ENCODE results near the gene MYLK.

Gene MYLK

GRCh38 chr3:123818921-123819429, 65.2 kb downstream of the MYLK start:
- DNase-seq = no peak

DNA sequence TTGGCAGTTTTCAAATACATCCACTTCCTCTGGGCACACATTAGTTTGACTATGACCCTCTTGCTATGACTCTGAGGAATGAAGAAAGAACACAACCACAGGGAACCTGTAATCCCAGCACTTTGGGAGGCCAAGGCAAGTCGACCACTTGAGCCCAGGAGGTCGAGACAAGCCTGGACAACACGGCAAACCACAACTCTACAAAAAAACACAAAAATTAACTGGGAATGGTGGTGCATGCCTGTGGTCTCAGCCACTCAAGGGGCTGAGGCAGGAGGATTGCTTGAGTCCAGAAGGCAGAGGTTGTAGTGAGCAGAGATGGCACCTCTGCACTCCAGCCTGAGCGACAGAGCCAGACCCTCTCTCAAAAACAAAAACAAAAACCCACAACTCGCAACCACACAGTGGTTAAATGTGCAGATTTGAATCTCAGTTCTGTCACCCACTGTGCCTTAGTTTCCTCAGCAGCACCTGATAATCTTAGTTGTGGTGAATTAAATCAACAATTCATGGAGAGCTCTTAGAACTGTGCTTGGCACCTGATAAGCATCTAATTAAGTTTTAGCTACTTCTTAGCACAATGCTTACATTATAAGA, 65.7 kb downstream of the MYLK start:
- no peak for DNase-seq

GRCh38 chr3:123817413-123817812, 66.7 kb downstream of the MYLK start:
- DNase-seq = no peak

DNA sequence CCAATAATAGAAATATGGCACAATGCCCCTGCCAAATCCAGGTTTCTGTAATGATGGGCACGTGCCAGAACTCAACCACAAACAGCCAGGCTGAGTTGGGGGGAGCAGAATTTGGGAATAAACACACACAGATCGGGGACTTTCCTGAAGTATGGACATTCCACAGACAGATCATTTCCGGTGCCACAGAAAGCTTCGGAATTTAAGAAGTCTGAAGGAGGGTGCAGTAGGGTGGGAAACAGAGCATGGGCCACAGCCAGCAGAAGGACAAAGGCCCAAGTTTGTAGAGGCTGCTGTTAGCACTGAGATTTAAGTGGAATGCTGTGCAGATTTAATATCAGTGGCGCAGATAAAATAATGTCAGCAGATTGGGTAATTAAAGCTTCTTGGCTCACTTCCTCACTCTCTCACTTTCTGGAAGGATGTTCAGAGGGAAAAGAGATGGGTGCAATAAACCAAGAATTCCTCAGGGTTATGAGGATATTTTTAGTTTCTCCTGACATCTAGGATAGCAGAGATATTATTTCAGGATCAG, 67.4 kb downstream of the MYLK start:
- no peak for DNase-seq

DNA sequence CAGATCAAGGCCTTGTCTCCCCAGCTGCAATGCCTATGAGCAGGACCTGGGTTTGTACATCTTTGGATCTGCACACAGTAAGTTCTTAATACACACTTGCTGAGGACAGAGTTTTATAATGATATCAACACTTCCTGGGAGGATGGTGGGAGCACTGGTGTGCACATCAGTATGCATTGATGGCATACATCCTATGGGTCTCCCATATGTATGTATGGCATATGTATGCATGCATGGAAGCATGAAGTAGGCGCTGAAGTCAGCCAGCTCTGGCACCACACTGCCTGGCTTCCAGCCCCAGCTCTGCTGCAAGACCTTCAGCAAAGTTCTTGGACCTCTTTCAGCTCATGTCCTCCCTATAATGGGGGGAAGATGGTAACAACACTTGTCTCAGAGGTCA, 68.2 kb downstream of the MYLK start:
- DNase-seq = no peak

DNA sequence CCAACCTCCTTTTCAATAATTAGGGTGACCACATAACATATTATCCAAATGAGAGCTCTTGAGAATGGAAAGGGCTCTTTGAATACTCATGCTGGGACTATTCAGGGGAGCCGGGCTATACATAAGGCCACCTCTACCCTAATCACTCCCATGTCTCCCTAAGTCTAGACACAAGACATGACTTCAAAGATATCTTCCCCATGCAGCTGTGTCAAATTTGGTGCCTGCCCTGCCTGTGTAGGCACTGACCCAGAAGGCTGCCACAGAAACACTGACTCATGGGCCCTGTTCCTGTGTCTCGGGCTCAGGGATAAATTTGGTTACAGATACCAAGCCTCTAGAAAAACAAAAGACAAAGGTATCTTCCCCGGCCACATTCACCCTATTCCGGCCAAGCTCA, 70.3 kb downstream of the MYLK start:
- DNase-seq = no peak

GRCh38 chr3:123809597-123809996, 74.5 kb downstream of the MYLK start:
- no peak for DNase-seq

DNA sequence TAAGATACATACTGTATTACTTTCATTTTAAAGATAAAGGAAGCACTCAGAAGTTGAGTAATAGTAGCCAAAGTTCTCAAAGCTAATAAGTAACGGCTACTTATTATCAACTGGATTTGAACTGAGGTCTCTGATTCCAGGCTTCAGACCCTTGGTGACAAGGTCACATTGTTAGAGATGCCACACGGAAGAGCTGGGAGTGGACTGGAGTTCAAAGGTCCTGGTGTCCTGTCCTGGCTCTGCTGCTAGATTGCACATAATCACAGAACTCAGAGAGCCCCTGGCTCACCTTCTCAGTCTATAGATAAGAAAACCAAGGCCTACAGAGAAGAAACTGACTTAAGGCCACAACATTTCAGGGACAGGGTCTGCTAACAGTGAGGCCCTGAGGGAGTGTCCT, 75.3 kb downstream of the MYLK start:
- no peak for DNase-seq

DNA sequence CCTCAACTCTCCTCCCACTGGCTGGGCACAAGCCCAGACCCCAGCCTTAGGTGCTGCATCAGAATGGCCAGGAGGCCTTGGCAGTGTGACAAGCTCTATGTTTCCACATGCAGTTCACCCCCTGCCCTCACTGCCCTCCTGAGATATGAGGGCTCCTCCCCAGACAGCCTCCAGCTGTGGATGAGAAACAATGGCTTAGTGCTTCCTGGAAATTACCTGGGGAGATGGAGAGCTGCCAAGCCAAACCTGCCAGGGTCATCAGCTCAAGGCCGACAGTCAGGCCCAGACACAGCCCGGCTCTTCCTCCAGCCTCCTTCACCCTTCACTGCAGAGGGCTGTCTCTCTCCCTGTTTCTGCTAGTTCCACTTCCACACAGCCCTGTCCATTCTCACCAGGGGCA, 76.3 kb downstream of the MYLK start:
- DNase-seq = no peak

- no peak for DNase-seq
Observed at GRCh38 chr3:123805504-123805903, 78.6 kb downstream of the MYLK start.

DNA sequence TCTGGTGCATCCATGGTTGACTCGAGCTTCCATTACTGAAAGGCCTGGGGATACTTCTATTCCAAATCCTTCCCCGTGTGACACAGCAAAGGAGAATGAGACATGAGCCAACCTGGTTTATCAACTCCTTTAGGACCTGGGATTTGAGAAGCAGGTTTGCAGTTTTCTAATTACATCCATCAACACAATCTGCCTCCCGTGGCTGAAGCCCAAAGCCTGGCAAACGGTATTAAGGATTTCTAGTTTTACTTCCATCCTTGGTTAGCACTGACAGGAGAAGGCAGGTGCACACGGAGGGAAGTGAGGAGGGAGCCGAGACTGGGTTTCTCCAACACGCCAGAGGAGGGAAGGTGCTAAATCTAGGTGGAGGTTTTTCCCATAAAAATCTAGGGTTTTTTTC, 79.0 kb downstream of the MYLK start:
- no peak for DNase-seq

DNA sequence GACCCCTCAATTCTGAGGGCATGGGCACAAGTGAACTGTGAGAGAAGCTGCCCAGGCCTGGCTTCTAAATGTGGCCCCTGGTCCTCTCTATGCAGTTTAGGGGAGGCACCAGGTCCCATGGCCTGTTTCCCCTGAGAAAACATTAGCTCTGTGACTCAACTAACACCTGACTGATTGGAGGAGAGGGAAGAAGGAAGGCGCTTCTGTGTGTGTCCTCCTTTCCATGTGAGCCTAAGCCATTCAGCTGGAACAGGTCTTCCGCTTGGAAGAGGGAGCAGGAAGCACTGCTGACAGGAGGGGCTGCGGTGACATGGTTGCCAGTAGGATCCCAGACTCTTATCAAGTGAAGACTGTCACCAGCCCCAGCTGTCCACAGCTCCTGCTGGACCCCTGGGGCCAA, 79.5 kb downstream of the MYLK start:
- DNase-seq = no peak

DNA sequence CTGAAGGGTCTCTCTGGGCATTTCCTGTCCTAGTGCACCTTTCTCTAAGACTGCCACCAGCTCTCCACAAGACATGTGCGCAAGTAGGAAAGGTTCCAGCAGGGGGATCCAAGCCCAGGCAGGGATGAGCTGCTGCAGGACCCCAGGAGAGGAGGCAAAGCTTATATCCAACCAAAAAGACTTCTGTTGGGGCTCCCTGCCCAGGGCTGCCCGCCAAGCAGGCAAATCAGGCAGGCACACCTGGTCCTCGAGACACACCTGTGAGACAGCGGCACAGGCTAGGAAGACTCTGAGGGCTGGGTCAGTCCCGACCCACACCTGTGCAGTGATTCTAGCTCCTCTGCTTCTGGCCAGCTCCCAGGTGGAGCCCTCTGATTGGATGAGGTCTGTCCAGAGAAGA, 80.6 kb downstream of the MYLK start:
- no peak for DNase-seq

DNA sequence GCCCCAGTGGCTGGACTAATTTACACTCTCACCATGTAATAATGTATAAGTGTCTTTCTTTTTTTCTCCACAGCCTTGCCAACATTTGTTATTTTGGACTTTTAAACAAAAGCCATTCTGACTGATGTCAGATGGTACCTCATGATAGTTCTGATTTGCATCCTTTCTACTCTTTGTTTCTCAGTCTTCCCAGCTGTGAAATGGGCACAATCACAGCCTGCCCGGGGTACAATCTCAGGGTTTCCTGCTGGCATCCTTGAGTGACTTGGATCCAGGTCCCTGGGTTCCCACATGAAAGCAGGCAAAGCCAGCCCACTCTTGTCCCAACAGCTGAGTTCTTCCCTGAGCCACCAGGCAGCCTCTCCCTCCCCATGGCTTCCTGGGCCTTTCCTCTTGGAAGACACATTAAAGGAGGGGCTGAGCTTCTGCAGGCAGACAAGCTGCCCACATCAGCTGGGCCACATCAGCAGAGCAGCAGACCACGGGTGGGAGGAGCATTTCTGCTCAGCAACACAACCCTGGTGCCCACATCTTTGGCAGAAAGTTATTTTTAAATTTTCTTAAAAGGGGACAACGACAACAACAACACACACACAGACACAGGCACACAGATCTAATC, 82.0 kb downstream of the MYLK start:
- no peak for DNase-seq

DNA sequence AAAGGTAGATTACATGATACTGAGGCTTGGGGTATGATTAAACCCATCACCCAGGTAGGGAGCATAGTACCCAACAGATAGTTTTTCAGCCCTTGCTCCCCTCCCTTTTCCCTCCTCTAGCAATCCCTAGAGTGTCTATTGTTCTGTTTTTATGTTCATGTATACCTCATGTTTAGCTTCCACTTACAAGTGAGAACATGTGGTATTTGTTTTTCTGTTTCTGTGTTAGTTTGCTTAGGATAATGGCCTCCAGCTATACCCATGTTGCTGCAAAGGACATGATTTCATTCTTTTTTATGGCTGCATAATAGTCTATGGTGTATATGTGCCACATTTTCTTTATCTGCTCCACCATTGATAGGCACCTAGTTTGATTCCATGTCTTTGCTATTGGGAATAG, 82.7 kb downstream of the MYLK start:
- no peak for DNase-seq

GRCh38 chr3:123800362-123800682, 83.8 kb downstream of the MYLK start:
- DNase-seq = no peak

- no peak for DNase-seq
Observed at GRCh38 chr3:123799544-123800361, 84.4 kb downstream of the MYLK start.

- DNase-seq = no peak
Observed at GRCh38 chr3:123798550-123798949, 85.6 kb downstream of the MYLK start.

DNA sequence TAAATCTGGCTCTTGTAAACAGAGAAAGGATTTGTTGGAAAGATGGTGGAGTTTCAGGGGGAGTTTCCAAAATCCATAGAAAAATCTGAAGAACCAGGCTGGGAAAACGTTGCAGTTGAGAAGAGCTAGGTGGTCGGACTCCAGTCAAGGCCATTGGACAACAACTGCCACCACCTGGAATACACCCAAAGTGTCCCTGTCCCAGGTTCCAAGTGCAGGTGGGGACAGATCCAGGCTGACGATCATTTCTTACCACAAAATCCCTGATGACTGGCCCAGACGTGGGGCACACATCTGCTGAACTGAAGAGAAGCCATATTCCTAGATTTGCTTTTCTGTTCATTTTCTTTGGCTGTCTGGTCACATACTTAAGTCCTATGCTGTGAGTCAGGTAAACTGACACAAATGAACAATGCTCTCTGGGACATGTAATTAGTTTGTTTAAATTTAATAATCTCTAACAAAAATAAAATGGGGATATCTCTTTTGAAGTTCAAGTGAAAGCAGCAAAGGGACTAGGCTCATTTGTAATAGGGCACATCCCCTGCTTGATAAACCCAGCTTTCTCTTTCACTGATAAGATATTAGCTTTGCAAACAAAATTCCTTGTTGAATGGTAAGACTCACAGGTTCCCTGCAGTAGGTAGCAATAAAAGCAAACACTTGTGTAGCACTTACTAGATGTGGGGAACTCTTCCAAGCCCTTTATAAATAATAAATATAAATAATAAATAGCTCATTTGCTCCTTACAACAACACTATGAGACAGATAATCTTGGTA, 88.5 kb downstream of the MYLK start:
- DNase-seq = no peak

DNA sequence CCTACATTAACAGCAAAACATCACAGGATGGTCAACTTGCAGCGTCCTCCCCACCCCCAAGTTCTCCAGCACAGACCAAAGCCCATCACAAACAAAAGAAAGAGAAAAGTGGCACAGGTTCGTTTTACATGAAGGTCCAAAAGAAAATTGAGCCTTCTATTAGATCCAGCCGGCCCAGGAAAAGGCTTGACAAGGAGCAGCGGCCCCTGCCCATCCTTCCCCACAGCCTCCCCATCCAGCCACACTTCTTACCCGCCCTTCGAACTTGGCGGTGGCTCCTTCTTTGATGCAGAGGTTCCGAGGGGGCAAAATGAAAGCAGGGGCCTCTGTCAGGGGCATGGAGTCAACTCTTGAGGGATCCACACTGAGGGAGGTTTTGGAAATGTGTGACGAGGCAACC, 90.7 kb downstream of the MYLK start:
- DNase-seq = no peak

GRCh38 chr3:123792473-123793201, 91.5 kb downstream of the MYLK start:
- DNase-seq = no peak

- DNase-seq = no peak
Observed at GRCh38 chr3:123791898-123792297, 92.2 kb downstream of the MYLK start.

DNA sequence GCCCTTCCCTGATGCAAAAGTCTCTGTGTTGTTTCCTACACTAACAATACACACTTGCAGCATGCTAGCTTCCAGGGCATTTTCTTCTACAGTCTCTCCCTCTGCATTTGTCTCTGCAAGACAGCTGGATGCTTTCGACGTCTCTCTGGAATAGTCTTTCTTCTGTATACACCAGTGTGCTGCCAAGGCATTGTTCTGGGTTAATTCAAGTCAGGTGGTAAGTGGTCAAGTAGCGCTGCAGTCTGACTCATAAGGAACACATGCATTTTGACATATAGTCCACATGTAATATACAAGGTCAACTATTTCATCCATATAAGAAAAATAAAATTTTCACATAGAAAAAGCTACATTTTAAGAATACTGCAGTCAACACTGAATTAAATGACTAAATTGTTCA, 92.7 kb downstream of the MYLK start:
- DNase-seq = no peak

Measured in NCI-H1417 treated with DMSO at 0.1 percent for 48 hours (cell line).